ENCODE data around the gene RMRP. TPM values are rescaled to one million over a fixed set of nuclear protein-coding genes. Genes with fewer than 3 reads are reported as not detected.

The RMRP gene
- total RNA-seq, 2 donors from 2014 or later: 1,879 to 13,864 TPM

DNA sequence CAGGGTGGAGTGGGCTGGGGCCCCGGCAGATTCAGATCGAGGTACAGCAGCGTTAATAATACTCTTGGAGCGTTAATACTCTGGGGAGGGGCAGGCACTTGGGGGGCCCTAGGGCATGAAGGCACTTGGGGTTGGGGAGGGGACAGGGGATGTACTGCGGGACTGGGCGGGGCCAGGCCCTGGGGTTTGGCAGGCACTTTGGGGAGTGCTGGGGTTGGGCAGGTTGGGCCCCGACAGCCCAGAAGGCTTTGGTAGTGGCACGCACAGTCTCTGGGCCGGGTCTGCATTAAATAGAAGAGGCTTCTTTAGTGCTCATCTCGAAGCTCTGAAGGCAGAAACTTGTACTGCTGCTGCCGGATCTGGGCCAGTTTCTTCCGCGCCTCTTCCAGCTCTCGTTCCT is 39.7 kb upstream of the RMRP start:
- Histone ChIP-seq H3K27ac (peak overlapping the region; percentile 31 to 42), H3K4me3 (no peak overlapping the region), H3K36me3 (peaks cover 23 to 36% of the 10 kb centered on the region in 2 donors), H3K27me3 (replicated peaks; ENCODE audit: insufficient read depth) (no peaks in the 10 kb centered on the region), H3K9me3 (no peaks in the 10 kb centered on the region), H3K4me1 (replicated peaks) (no peaks in the 10 kb centered on the region)
- no peak for DNase-seq (ENCODE audit: low spot score)
- TF ChIP-seq POLR2AphosphoS5 (IDR thresholded peaks at IDR 0.05) (no peak), CTCF (IDR thresholded peaks at IDR 0.05) (no peak), POLR2A (IDR thresholded peaks at IDR 0.05) (no peak)
- intact Hi-C loops (cut with DNase I): loop anchor here (5.0 to 10.0 kb wide), 2 partner anchors 35 to 93 kb away; partner anchors contain the start of gene TESK1
- WGBS: 67% methylated on average over 14 of the region's 14 CpGs

DNA sequence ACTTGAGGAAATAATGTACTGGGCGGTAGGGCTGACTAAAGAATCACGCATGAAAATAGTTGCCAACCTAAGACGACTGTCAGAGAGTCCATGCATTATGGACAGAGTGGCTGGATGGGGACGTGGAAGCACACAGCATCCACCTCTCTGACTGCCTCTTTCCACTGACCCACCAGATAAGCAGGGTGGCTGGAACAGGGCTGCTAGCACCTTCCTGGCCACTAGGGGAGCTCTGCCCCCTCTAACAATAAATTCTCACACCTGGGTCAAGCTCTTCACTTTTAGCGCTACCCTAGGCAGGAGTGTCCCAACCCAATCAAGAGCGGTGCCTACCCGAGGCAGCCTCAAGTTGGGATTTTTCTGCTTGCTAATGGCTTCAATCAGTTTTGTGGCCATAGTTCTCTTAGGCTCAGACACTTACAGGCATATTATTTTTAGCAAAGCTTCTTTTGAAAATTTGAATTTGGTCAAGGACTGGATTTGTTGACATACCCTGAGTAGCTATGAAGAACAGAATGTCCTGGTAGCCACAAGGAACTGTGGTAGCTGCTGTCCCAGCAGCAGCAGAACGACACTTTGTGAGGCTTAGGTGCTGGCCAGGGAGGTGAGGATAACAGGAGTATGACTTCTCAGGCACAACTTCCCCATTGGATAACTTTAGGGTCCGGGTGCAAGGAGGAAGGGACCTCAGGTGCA is 38.8 kb upstream of the RMRP start:
- Histone ChIP-seq H3K4me1 (replicated peaks) (no peaks in the 10 kb centered on the region), H3K9me3 (no peaks in the 10 kb centered on the region), H3K4me3 (no peak overlapping the region), H3K36me3 (peaks cover 23 to 32% of the 10 kb centered on the region in 2 donors), H3K27ac (peak overlapping the region; percentile 31 to 42), H3K27me3 (replicated peaks; ENCODE audit: insufficient read depth) (no peaks in the 10 kb centered on the region)
- peak; percentile 62 for TF ChIP-seq POLR2AphosphoS5 (IDR thresholded peaks at IDR 0.05)
- no peak for TF ChIP-seq POLR2A (IDR thresholded peaks at IDR 0.05)
- peak; percentile 54 to 71 (median 64) for TF ChIP-seq CTCF (IDR thresholded peaks at IDR 0.05)
- intact Hi-C loops (cut with DNase I): loop anchor here (5.0 to 10.0 kb wide), 2 partner anchors 34 to 92 kb away; partner anchors contain the start of gene TESK1
- peak; percentile 39 for DNase-seq (ENCODE audit: low spot score)
- 34% methylated on average over 9 of the region's 9 CpGs for WGBS

GRCh38 chr9:35695943-35696401 is 38.2 kb upstream of the RMRP start:
- Histone ChIP-seq H3K27ac (peak overlapping the region; percentile 31 to 42), H3K27me3 (replicated peaks; ENCODE audit: insufficient read depth) (no peaks in the 10 kb centered on the region), H3K4me1 (replicated peaks) (no peaks in the 10 kb centered on the region), H3K9me3 (no peaks in the 10 kb centered on the region), H3K36me3 (peaks cover 23 to 26% of the 10 kb centered on the region in 2 donors), H3K4me3 (no peak overlapping the region)
- DNase-seq (ENCODE audit: low spot score): no peak
- WGBS: 85% methylated on average over 3 of the region's 3 CpGs
- TF ChIP-seq POLR2AphosphoS5 (IDR thresholded peaks at IDR 0.05): no peak
- TF ChIP-seq CTCF (IDR thresholded peaks at IDR 0.05): no peak
- TF ChIP-seq POLR2A (IDR thresholded peaks at IDR 0.05): no peak
- intact Hi-C loops (cut with DNase I): loop anchor here (2.0 to 10.0 kb wide), 3 partner anchors 31 to 91 kb away; partner anchors contain the start of gene TESK1

- no peaks in the 10 kb centered on the region for H3K9me3 ChIP-seq
- no peak for DNase-seq (ENCODE audit: low spot score)
- no peak overlapping the region for H3K4me3 ChIP-seq
- H3K27me3 ChIP-seq (replicated peaks; ENCODE audit: insufficient read depth): no peaks in the 10 kb centered on the region
- intact Hi-C loops (cut with DNase I): loop anchor here (10.0 kb wide), 1 partner anchor 87 kb away; the partner anchor contains the start of gene TESK1
- H3K27ac ChIP-seq: peak overlapping the region; percentile 90 to 92
- WGBS: 59% methylated on average over 13 of the region's 13 CpGs
- TF ChIP-seq CTCF (IDR thresholded peaks at IDR 0.05) (no peak), POLR2A (IDR thresholded peaks at IDR 0.05) (no peak), POLR2AphosphoS5 (IDR thresholded peaks at IDR 0.05) (no peak)
- no peaks in the 10 kb centered on the region for H3K4me1 ChIP-seq (replicated peaks)
- H3K36me3 ChIP-seq: no peaks in the 10 kb centered on the region
Measured at GRCh38 chr9:35691757-35692301, 34.0 kb upstream of the RMRP start.

All from prostate gland (tissue), 2 donors.